Measurements from ENCODE around the gene ATE1. TPM values are rescaled to one million over a fixed set of nuclear protein-coding genes. Genes with fewer than 3 reads are reported as not detected.

ATE1 gene
- polyA plus RNA-seq, 2 of the 4 experiments (the other 2 are of a cell fraction) = 27.2 to 58.8 TPM

GRCh38 chr10:121800831-121801230 lies 127.0 kb downstream of the ATE1 start (continued):
- TF ChIP-seq POLR2AphosphoS2 (conservative IDR thresholded peaks at IDR 0.05; ENCODE audit: low read length) = no peak
- no peak for TF ChIP-seq MAZ (IDR thresholded peaks at IDR 0.05; ENCODE audit: borderline replicate concordance, low read depth, low read length)
- TF ChIP-seq MAFK (IDR thresholded peaks at IDR 0.05; ENCODE audit: partially characterized antibody) = no peak
- no peak for TF ChIP-seq CHD2 (IDR thresholded peaks at IDR 0.05; ENCODE audit: low read length, partially characterized antibody)

GRCh38 chr10:121800146-121800545 lies 127.7 kb downstream of the ATE1 start:
- POLR2A ChIA-PET = no interaction called here
- Histone ChIP-seq H3K9me3 (no peaks in the 10 kb centered on the region), H3K4me2 (no peak overlapping the region), H3K4me1 (no peaks in the 10 kb centered on the region), H3K4me3 (no peak overlapping the region), H3K27ac (no peak overlapping the region)
- 71% methylated on average over 3 of the region's 3 CpGs for WGBS (ENCODE audit: missing lambda C conversion rate)
- ATAC-seq (no peak), DNase-seq (ENCODE audit: low read depth in 1 of 2, low spot score in 1 of 2) (no peak), FAIRE-seq (no peak)
- CTCF ChIA-PET = no interaction called here
- TF ChIP-seq HEYL (CRISPR knock-in tag; IDR thresholded peaks at IDR 0.05) (no peak), FOXS1 (CRISPR knock-in tag; IDR thresholded peaks at IDR 0.05) (no peak), CTCF (IDR thresholded peaks at IDR 0.05) (no peak), HES2 (IDR thresholded peaks at IDR 0.05) (no peak), REST (IDR thresholded peaks at IDR 0.05) (no peak), FOSL2 (IDR thresholded peaks at IDR 0.05) (no peak), FOSL2 (CRISPR knock-in tag; IDR thresholded peaks at IDR 0.05) (no peak), ATOH8 (CRISPR knock-in tag; IDR thresholded peaks at IDR 0.05; ENCODE audit: low read depth) (no peak), TP53 (CRISPR knock-in tag; IDR thresholded peaks at IDR 0.05) (no peak), HOXA7 (CRISPR knock-in tag; IDR thresholded peaks at IDR 0.05) (no peak), FOSB (CRISPR knock-in tag; IDR thresholded peaks at IDR 0.05) (no peak), NFE2L2 (conservative IDR thresholded peaks at IDR 0.05; ENCODE audit: low read length) (no peak), CEBPB (IDR thresholded peaks at IDR 0.05) (no peak)

- Histone ChIP-seq H3K27ac (no peak overlapping the region), H3K4me3 (no peak overlapping the region), H3K9me3 (no peaks in the 10 kb centered on the region), H3K4me1 (no peaks in the 10 kb centered on the region), H3K4me2 (no peak overlapping the region)
- FAIRE-seq (no peak), ATAC-seq (no peak), DNase-seq (ENCODE audit: low read depth in 1 of 2, low spot score in 1 of 2) (no peak)
- ChIA-PET POLR2A (no interaction called here), CTCF (no interaction called here)
- WGBS (ENCODE audit: missing lambda C conversion rate) = 85% methylated on average over 8 of the region's 8 CpGs
- TF ChIP-seq POLR2A (IDR thresholded peaks at IDR 0.05; ENCODE audit: low read length) = no peak
- no peak for TF ChIP-seq MAX (IDR thresholded peaks at IDR 0.05)
- TF ChIP-seq ZSCAN20 (CRISPR knock-in tag; IDR thresholded peaks at IDR 0.05) = no peak
- no peak for TF ChIP-seq HMGXB4 (CRISPR knock-in tag; IDR thresholded peaks at IDR 0.05; ENCODE audit: borderline replicate concordance)
- no peak for TF ChIP-seq ELK1 (IDR thresholded peaks at IDR 0.05; ENCODE audit: low read depth, low read length)
- TF ChIP-seq HES2 (IDR thresholded peaks at IDR 0.05) = no peak
- TF ChIP-seq KDM5A (IDR thresholded peaks at IDR 0.05) = no peak
- no peak for TF ChIP-seq CBX2 (IDR thresholded peaks at IDR 0.05; ENCODE audit: borderline replicate concordance, low read depth)
- TF ChIP-seq MAFK (IDR thresholded peaks at IDR 0.05; ENCODE audit: partially characterized antibody) = no peak
These were observed 130.3 kb downstream of the ATE1 start for GRCh38 chr10:121797490-121797889.

Data from A549 (cell line).